ENCODE results near the gene UBC. TPM values are rescaled to one million over a fixed set of nuclear protein-coding genes. Genes with fewer than 3 reads are reported as not detected.

UBC gene
- total RNA-seq (2022; extraction: Qiagen RNA extraction), result 1,347 to 1,734 TPM (median 1,446 TPM) in 5 replicates

DNA sequence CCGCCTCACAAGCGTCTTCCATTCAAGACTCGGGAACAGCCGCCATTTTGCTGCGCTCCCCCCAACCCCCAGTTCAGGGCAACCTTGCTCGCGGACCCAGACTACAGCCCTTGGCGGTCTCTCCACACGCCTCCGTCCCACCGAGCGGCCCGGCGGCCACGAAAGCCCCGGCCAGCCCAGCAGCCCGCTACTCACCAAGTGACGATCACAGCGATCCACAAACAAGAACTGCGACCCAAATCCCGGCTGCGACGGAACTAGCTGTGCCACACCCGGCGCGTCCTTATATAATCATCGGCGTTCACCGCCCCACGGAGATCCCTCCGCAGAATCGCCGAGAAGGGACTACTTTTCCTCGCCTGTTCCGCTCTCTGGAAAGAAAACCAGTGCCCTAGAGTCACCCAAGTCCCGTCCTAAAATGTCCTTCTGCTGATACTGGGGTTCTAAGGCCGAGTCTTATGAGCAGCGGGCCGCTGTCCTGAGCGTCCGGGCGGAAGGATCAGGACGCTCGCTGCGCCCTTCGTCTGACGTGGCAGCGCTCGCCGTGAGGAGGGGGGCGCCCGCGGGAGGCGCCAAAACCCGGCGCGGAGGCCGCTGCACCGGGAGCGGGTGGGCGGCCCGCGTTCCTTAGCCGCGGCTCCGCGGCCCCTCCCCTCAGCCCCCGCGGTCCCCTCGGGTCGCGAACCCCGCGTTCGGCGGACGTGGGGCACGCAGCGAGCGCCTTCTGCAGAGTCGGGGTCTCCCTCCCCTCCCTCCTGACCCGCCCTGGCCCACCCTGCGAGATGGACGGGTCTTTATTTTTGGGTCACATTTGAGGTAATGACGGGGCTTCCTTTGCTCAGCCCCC is at the start of gene UBC:
UBC (minus strand) TSS at position 259 of the 847 bp plus-strand sequence. CDS start 879 bp downstream, outside the sequence.

GRCh38 chr12:124863416-124864325 is 50.8 kb downstream of the UBC start, which contains the start of gene SCARB1:
Gene SCARB1 (minus strand): TSS chr12:124863864. CDS start chr12:124863720, 144 bp downstream.

Other genes starting within 250 kb of the UBC start
- 112 to 168 TPM (median 158 TPM) in 5 replicates for gene SCARB1, start 50.8 kb downstream of the UBC start, total RNA-seq (2022; extraction: Qiagen RNA extraction)
- 28.3 to 41.4 TPM (median 39.7 TPM) in 5 replicates for gene DHX37, start 74.5 kb upstream of the UBC start, total RNA-seq (2022; extraction: Qiagen RNA extraction)
- gene BRI3BP, start 79.0 kb upstream of the UBC start, total RNA-seq (2022; extraction: Qiagen RNA extraction), result 15.4 to 21.7 TPM (median 20.8 TPM) in 5 replicates
- gene AACS, start 150.8 kb upstream of the UBC start, total RNA-seq (2022; extraction: Qiagen RNA extraction), result 16.8 to 20.2 TPM (median 19.0 TPM) in 5 replicates

All from A549 treated with Mapracorat at 1 μM for 4 hours (cell line).